Astrocyte (in vitro differentiated cells and primary cell): ENCODE measurements around the gene ABTB2. TPM values are rescaled to one million over a fixed set of nuclear protein-coding genes. Genes with fewer than 3 reads are reported as not detected.
A peak's percentile ranks its signal among the peaks of the same experiment; 100 is the strongest.

ENCODE experiments used
- DNase-seq: peaks from one replicate; pipeline ENCODE4 v3.0.0-alpha.2; 2010; ENCODE audit warnings: low read depth
- FAIRE-seq: peaks from 2 replicates; lab custom pipeline; 2011; peaks lifted over from hg19 to GRCh38; lab: Jason Lieb, UNC
- H2AFZ ChIP-seq: 2 replicates; pipeline ENCODE4 v1.6.0; 2012; ENCODE audit warnings: low read depth, low read length, inconsistent platforms
- H3K27ac ChIP-seq: 2 replicates; pipeline ENCODE4 v1.5.1; 2011; ENCODE audit warnings: low read depth, low read length, inconsistent platforms
- H3K27me3 ChIP-seq: 2 replicates; pipeline ENCODE4 v1.6.0; 2011; ENCODE audit warnings: low read length, inconsistent platforms; ENCODE audit not compliant: insufficient read depth
- H3K36me3 ChIP-seq: 2 replicates; pipeline ENCODE4 v1.5.1; 2011; ENCODE audit warnings: low read length, inconsistent platforms; ENCODE audit not compliant: insufficient read depth
- H3K4me1 ChIP-seq: 2 replicates; pipeline ENCODE4 v1.5.1; 2011; ENCODE audit warnings: low read length, inconsistent platforms; ENCODE audit not compliant: insufficient read depth
- H3K4me2 ChIP-seq: 2 replicates; pipeline ENCODE4 v1.6.0; 2012; ENCODE audit warnings: low read length, inconsistent platforms
- H3K4me3 ChIP-seq: 2 replicates; pipeline ENCODE4 v1.5.1; 2011; ENCODE audit warnings: low read depth, mild to moderate bottlenecking, low read length, inconsistent platforms; ENCODE audit not compliant: insufficient read depth
- H3K79me2 ChIP-seq: 2 replicates; pipeline ENCODE4 v1.6.0; 2012; ENCODE audit warnings: mild to moderate bottlenecking, low read length, inconsistent platforms; ENCODE audit not compliant: insufficient read depth
- H3K9ac ChIP-seq: 2 replicates; pipeline ENCODE4 v1.6.0; 2012; ENCODE audit warnings: mild to moderate bottlenecking, low read length, inconsistent platforms
- H3K9me3 ChIP-seq: 2 replicates; pipeline ENCODE4 v1.5.1; 2012; ENCODE audit warnings: low read depth, mild to moderate bottlenecking, low read length, inconsistent platforms; ENCODE audit not compliant: insufficient read depth
- H4K20me1 ChIP-seq: 2 replicates; pipeline ENCODE4 v1.6.0; 2012; ENCODE audit warnings: low read length, inconsistent platforms; ENCODE audit not compliant: insufficient read depth
- H3K27ac Mint-ChIP-seq: one replicate; pipeline ENCODE4 v1.8.0; 2021; ENCODE audit warnings: mild to moderate bottlenecking, mixed read lengths; ENCODE audit not compliant: unreplicated experiment
- H3K27me3 Mint-ChIP-seq: one replicate; pipeline ENCODE4 v1.8.0; 2021; ENCODE audit warnings: low read depth, mixed read lengths; ENCODE audit not compliant: unreplicated experiment
- H3K36me3 Mint-ChIP-seq: one replicate; pipeline ENCODE4 v1.8.0; 2021; ENCODE audit warnings: low read depth, mixed read lengths; ENCODE audit not compliant: unreplicated experiment
- H3K4me1 Mint-ChIP-seq: one replicate; pipeline ENCODE4 v1.8.0; 2021; ENCODE audit warnings: low read depth, mixed read lengths; ENCODE audit not compliant: unreplicated experiment
- H3K4me3 Mint-ChIP-seq: one replicate; pipeline ENCODE4 v1.8.0; 2021; ENCODE audit warnings: mild to moderate bottlenecking, moderate library complexity, mixed read lengths; ENCODE audit not compliant: unreplicated experiment
- H3K9me3 Mint-ChIP-seq: one replicate; pipeline ENCODE4 v1.8.0; 2021; ENCODE audit warnings: mild to moderate bottlenecking, mixed read lengths; ENCODE audit not compliant: unreplicated experiment
- EZH2 ChIP-seq: IDR thresholded peaks from 2 replicates; pipeline ENCODE4 v1.6.1; 2012; ENCODE audit warnings: mild to moderate bottlenecking, low read length, inconsistent platforms; ENCODE audit not compliant: insufficient read depth
- total RNA-seq: library from RNA; stranded (reverse); gene quantifications from 2 replicates; pipeline ENCODE4 v1.2.1, GENCODE V29; 2021
- TF ChIP-seq, protein P1 (sequence below): IDR thresholded peaks from 2 replicates; pipeline ENCODE4 v1.5.1; 2011; ENCODE audit warnings: low read depth, mild to moderate bottlenecking, inconsistent platforms, low read length, moderate library complexity; ENCODE audit not compliant: insufficient read depth

ABTB2 gene
- total RNA-seq, 1 donor from 2014 or later, result 14.1 TPM

DNA sequence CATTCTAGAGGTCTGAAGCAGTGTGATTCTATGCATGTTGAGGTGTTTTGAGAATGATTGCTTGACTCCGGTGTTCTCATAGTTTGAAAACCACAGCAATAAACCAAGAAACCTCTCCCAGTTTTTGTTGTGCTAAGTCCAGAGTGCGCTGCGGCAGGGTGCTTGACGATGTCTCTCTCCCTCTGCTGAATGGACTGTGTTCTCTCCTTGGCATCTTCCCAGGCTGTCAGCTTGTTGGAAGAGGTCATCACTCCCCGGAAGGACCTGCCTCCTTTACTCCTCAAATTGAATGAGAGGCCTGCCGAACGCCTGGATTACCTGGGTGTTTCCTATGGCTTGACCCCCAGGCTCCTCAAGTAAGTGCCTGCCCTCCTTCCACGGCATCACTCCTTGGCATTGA is 221.4 kb downstream of the ABTB2 start:
- H3K4me2 ChIP-seq, result no peak overlapping the region
- H3K27me3 Mint-ChIP-seq, result no peaks in the 10 kb centered on the region
- no peak for TF ChIP-seq EZH2
- TF ChIP-seq, protein P1, sequence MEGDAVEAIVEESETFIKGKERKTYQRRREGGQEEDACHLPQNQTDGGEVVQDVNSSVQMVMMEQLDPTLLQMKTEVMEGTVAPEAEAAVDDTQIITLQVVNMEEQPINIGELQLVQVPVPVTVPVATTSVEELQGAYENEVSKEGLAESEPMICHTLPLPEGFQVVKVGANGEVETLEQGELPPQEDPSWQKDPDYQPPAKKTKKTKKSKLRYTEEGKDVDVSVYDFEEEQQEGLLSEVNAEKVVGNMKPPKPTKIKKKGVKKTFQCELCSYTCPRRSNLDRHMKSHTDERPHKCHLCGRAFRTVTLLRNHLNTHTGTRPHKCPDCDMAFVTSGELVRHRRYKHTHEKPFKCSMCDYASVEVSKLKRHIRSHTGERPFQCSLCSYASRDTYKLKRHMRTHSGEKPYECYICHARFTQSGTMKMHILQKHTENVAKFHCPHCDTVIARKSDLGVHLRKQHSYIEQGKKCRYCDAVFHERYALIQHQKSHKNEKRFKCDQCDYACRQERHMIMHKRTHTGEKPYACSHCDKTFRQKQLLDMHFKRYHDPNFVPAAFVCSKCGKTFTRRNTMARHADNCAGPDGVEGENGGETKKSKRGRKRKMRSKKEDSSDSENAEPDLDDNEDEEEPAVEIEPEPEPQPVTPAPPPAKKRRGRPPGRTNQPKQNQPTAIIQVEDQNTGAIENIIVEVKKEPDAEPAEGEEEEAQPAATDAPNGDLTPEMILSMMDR, result no peak
- H3K9ac ChIP-seq, result no peak overlapping the region
- no peak overlapping the region for H3K4me3 ChIP-seq
- H3K4me1 ChIP-seq, result no peaks in the 10 kb centered on the region
- H3K4me3 Mint-ChIP-seq, result no peak overlapping the region
- no peaks in the 10 kb centered on the region for H3K9me3 Mint-ChIP-seq
- FAIRE-seq (no peak), DNase-seq (peak; percentile 15)
- H2AFZ ChIP-seq, result no peak overlapping the region
- H4K20me1 ChIP-seq, result peaks cover 30% of the 10 kb centered on the region
- no peaks in the 10 kb centered on the region for H3K79me2 ChIP-seq
- no peak overlapping the region for H3K27ac ChIP-seq
- H3K36me3 Mint-ChIP-seq, result peaks cover 36% of the 10 kb centered on the region
- H3K9me3 ChIP-seq, result no peaks in the 10 kb centered on the region
- no peaks in the 10 kb centered on the region for H3K4me1 Mint-ChIP-seq
- peaks cover 70% of the 10 kb centered on the region for H3K36me3 ChIP-seq
- no peaks in the 10 kb centered on the region for H3K27me3 ChIP-seq
- no peak overlapping the region for H3K27ac Mint-ChIP-seq

DNA sequence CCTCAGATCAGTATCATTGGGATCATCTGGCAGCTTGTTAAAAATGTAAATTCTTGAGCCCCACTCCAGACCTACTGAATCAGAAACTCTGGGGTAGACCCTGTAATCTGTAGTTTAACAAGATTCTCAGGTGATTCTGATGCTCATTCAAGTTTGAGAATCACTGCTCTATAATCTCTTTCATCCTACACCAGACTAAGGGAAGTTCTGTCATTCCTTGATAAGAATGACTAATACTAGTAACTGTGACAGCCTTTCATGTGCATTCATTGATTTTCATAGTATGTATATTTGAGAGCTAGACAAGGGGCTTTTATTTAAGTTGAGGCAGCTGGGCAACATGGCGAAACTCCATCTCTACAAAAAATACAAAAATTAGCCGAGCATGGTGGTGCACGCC is 222.4 kb downstream of the ABTB2 start:
- TF ChIP-seq EZH2, result no peak
- TF ChIP-seq, protein P1, result no peak
- H3K27me3 Mint-ChIP-seq, result no peaks in the 10 kb centered on the region
- Histone ChIP-seq H3K4me2 (no peak overlapping the region), H3K36me3 (peaks cover 66% of the 10 kb centered on the region), H3K4me3 (no peak overlapping the region), H3K9ac (no peak overlapping the region), H3K27ac (no peak overlapping the region), H3K4me1 (no peaks in the 10 kb centered on the region), H3K79me2 (no peaks in the 10 kb centered on the region), H4K20me1 (peaks cover 30% of the 10 kb centered on the region), H3K27me3 (no peaks in the 10 kb centered on the region), H2AFZ (no peak overlapping the region), H3K9me3 (no peaks in the 10 kb centered on the region)
- H3K4me1 Mint-ChIP-seq, result no peaks in the 10 kb centered on the region
- FAIRE-seq, result no peak
- no peaks in the 10 kb centered on the region for H3K9me3 Mint-ChIP-seq
- H3K4me3 Mint-ChIP-seq, result no peak overlapping the region
- no peak for DNase-seq
- H3K27ac Mint-ChIP-seq, result no peak overlapping the region
- H3K36me3 Mint-ChIP-seq, result peaks cover 43% of the 10 kb centered on the region

DNA sequence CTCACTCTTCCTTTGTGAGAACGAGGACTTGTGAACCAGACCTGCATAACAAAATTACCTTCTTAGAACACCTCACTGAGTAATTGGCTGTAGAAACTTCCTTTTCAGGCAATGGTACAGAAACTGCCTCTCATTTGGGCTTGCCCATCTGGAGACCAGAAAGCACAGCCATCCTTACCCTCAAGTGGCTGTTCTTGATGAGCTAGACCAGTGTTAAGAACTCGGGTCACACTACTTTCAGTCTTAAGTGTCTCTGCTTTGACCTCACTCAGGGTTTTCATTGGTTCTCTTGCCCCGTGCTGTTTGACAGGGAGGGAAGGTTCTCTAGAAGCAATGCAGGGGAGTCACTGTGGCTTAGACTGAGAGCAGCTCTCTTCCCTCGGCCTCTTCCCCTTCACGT is 223.0 kb downstream of the ABTB2 start:
- H3K9me3 Mint-ChIP-seq, result no peaks in the 10 kb centered on the region
- Histone ChIP-seq H3K27ac (no peak overlapping the region), H3K36me3 (peaks cover 67% of the 10 kb centered on the region), H3K4me3 (no peak overlapping the region), H3K4me1 (no peaks in the 10 kb centered on the region), H3K9ac (no peak overlapping the region), H4K20me1 (peaks cover 30% of the 10 kb centered on the region), H3K27me3 (no peaks in the 10 kb centered on the region), H2AFZ (no peak overlapping the region), H3K79me2 (no peaks in the 10 kb centered on the region), H3K9me3 (no peaks in the 10 kb centered on the region), H3K4me2 (no peak overlapping the region)
- FAIRE-seq, result no peak
- H3K4me1 Mint-ChIP-seq, result no peaks in the 10 kb centered on the region
- no peak overlapping the region for H3K27ac Mint-ChIP-seq
- peaks cover 43% of the 10 kb centered on the region for H3K36me3 Mint-ChIP-seq
- no peak for DNase-seq
- H3K27me3 Mint-ChIP-seq, result no peaks in the 10 kb centered on the region
- TF ChIP-seq, protein P1, result no peak
- no peak for TF ChIP-seq EZH2
- no peak overlapping the region for H3K4me3 Mint-ChIP-seq
